Muscle of arm (tissue), 12 donors: ENCODE results near the gene OGFRL1. TPM values are rescaled to one million over a fixed set of nuclear protein-coding genes. Genes with fewer than 3 reads are reported as not detected.

Experiments
- DNase-seq: peaks from one replicate; pipeline ENCODE4 v3.0.0-alpha.2; 2013
- polyA plus RNA-seq, 12 donors: library from polyadenylated mRNA; unstranded; fragments of 120-200 nt; gene quantifications; one replicate each; pipeline ENCODE4 v1.2.1, GENCODE V29; 2013; ENCODE audit not compliant: insufficient read length in 12 of 12

The OGFRL1 gene
- polyA plus RNA-seq, 12 donors: 7.6 to 49.2 (median 10.9) TPM

GRCh38 chr6:71279740-71280139 lies 8.9 kb upstream of the OGFRL1 start:
- no peak for DNase-seq

GRCh38 chr6:71280701-71281100 lies 7.9 kb upstream of the OGFRL1 start:
- no peak for DNase-seq

- no peak for DNase-seq
Measured at GRCh38 chr6:71284785-71285184, 3.8 kb upstream of the OGFRL1 start.

- peak; percentile 41 for DNase-seq
Measured at GRCh38 chr6:71287038-71287437, 1.6 kb upstream of the OGFRL1 start.

GRCh38 chr6:71287926-71288227 lies 734 bp upstream of the OGFRL1 start:
- DNase-seq: no peak

GRCh38 chr6:71289039-71289801 lies 609 bp downstream of the OGFRL1 start:
- peak; percentile 23 for DNase-seq

- no peak for DNase-seq
Measured at GRCh38 chr6:71289802-71290175, 1.2 kb downstream of the OGFRL1 start.

- DNase-seq: no peak
Measured at GRCh38 chr6:71290611-71291010, 2.0 kb downstream of the OGFRL1 start.

- DNase-seq: no peak
Measured at GRCh38 chr6:71292001-71292400, 3.4 kb downstream of the OGFRL1 start.

GRCh38 chr6:71294121-71294523 lies 5.5 kb downstream of the OGFRL1 start:
- DNase-seq: no peak

- no peak for DNase-seq
Measured at GRCh38 chr6:71298459-71298858, 9.8 kb downstream of the OGFRL1 start.

- DNase-seq: no peak
Measured at GRCh38 chr6:71299541-71300470, 11.2 kb downstream of the OGFRL1 start.

- no peak for DNase-seq
Measured at GRCh38 chr6:71300561-71301168, 12.1 kb downstream of the OGFRL1 start.

GRCh38 chr6:71301546-71301945 lies 12.9 kb downstream of the OGFRL1 start:
- no peak for DNase-seq

- DNase-seq: no peak
Measured at GRCh38 chr6:71309656-71310055, 21.0 kb downstream of the OGFRL1 start.

- no peak for DNase-seq
Measured at GRCh38 chr6:71310261-71310660, 21.6 kb downstream of the OGFRL1 start.

- DNase-seq: no peak
Measured at GRCh38 chr6:71312089-71312488, 23.5 kb downstream of the OGFRL1 start.

GRCh38 chr6:71317441-71317840 lies 28.8 kb downstream of the OGFRL1 start:
- no peak for DNase-seq

GRCh38 chr6:71320041-71320440 lies 31.4 kb downstream of the OGFRL1 start:
- no peak for DNase-seq

GRCh38 chr6:71321314-71321713 lies 32.7 kb downstream of the OGFRL1 start:
- DNase-seq: no peak

GRCh38 chr6:71324194-71324785 lies 35.7 kb downstream of the OGFRL1 start:
- no peak for DNase-seq

GRCh38 chr6:71326611-71327010 lies 38.0 kb downstream of the OGFRL1 start:
- no peak for DNase-seq
